OCI-LY1 (cell line): ENCODE results near the gene LAPTM5.
A peak's percentile ranks its signal among the peaks of the same experiment; 100 is the strongest.

Source experiments
- H2AFZ ChIP-seq: fragments of 200-600 bp; sonication (generic), shearing (Covaris generic); 2 replicates; pipeline ENCODE4 v1.6.0; 2014; ENCODE audit warnings: antibody characterized with exemption, mild to moderate bottlenecking, low read length
- H3F3A ChIP-seq: fragments of 200-600 bp; sonication (generic), shearing (Covaris generic); 2 replicates; pipeline ENCODE4 v1.6.0; 2014; ENCODE audit warnings: mild to moderate bottlenecking, antibody characterized with exemption, low read length, moderate library complexity; ENCODE audit not compliant: insufficient read depth
- H3K27ac ChIP-seq: fragments of 200-600 bp; sonication (generic); 2 replicates; pipeline ENCODE4 v1.5.1; 2014; ENCODE audit warnings: low read length, mixed run types, mild to moderate bottlenecking, low read depth; ENCODE audit not compliant: poor library complexity, severe bottlenecking
- H3K27me3 ChIP-seq: fragments of 200-600 bp; sonication (generic); 2 replicates; pipeline ENCODE4 v1.6.0; 2014; ENCODE audit warnings: antibody characterized with exemption, mild to moderate bottlenecking, low read length, moderate library complexity; ENCODE audit not compliant: insufficient read depth
- H3K36me3 ChIP-seq: fragments of 200-600 bp; sonication (generic); 2 replicates; pipeline ENCODE4 v1.6.1; 2014; ENCODE audit warnings: mild to moderate bottlenecking, antibody characterized with exemption, low read length, moderate library complexity, mixed read lengths; ENCODE audit not compliant: insufficient read depth
- H3K4me1 ChIP-seq: fragments of 200-600 bp; sonication (generic); 2 replicates; pipeline ENCODE4 v1.5.1; 2014; ENCODE audit warnings: mild to moderate bottlenecking, low read length, moderate library complexity; ENCODE audit not compliant: insufficient read depth, severe bottlenecking
- H3K4me2 ChIP-seq: fragments of 200-600 bp; sonication (generic), shearing (Covaris generic); 2 replicates; pipeline ENCODE4 v1.6.1; 2014; ENCODE audit warnings: low read length
- H3K4me3 ChIP-seq: fragments of 200-600 bp; sonication (generic); 2 replicates; pipeline ENCODE4 v1.5.1; 2014; ENCODE audit warnings: low read length, low read depth, mild to moderate bottlenecking, mixed read lengths; ENCODE audit not compliant: poor library complexity, severe bottlenecking
- H3K79me2 ChIP-seq: fragments of 200-600 bp; shearing (Covaris generic); 2 replicates; pipeline ENCODE4 v1.6.1; 2016; ENCODE audit warnings: mixed run types, low read length, mixed read lengths; ENCODE audit not compliant: insufficient read depth
- H3K9ac ChIP-seq: fragments of 200-600 bp; sonication (generic), shearing (Covaris generic); 2 replicates; pipeline ENCODE4 v1.6.1; 2014; ENCODE audit warnings: mild to moderate bottlenecking, low read length, mixed read lengths
- H3K9me2 ChIP-seq: fragments of 200-600 bp; sonication (generic), shearing (Covaris generic); 2 replicates; pipeline ENCODE4 v1.6.1; 2014; ENCODE audit warnings: low read depth, mild to moderate bottlenecking, low read length, mixed read lengths
- H3K9me3 ChIP-seq: fragments of 200-600 bp; shearing (Covaris generic); 2 replicates; pipeline ENCODE4 v1.6.1; 2014; ENCODE audit warnings: low read length, mixed read lengths
- H4K20me1 ChIP-seq: fragments of 200-600 bp; sonication (generic), shearing (Covaris generic); 2 replicates; pipeline ENCODE4 v1.6.0; 2016; ENCODE audit warnings: mild to moderate bottlenecking, low read length; ENCODE audit not compliant: insufficient read depth
- CTCF ChIP-seq: fragments of 200-600 bp; sonication (generic), shearing (Covaris generic); IDR thresholded peaks from 2 replicates; pipeline ENCODE4 v1.5.1; 2017; ENCODE audit warnings: mild to moderate bottlenecking, antibody characterized with exemption, low read length, moderate library complexity, mixed read lengths
- EZH2 ChIP-seq: fragments of 200-600 bp; sonication (generic), shearing (Covaris generic); IDR thresholded peaks from 2 replicates; pipeline ENCODE4 v1.8.0; 2017; ENCODE audit warnings: borderline replicate concordance, mixed run types, mild to moderate bottlenecking, antibody characterized with exemption, low read length, moderate library complexity, mixed read lengths

Gene LAPTM5

GRCh38 chr1:30757352-30758120 lies at the start of gene LAPTM5:
TSS of gene LAPTM5 (minus strand) at chr1:30757774. CDS start at chr1:30757745, 29 bp downstream.
- Histone ChIP-seq H3K9me2 (no peaks in the 10 kb centered on the region), H2AFZ (no peak within 1 kb of the TSS), H4K20me1 (no peaks in the 10 kb centered on the region), H3K9ac (peak within 1 kb of the TSS; percentile 74), H3F3A (peaks cover 4% of the 10 kb centered on the region; the same call in 1 of the 2 replicates), H3K27ac (peak within 1 kb of the TSS; percentile 86), H3K27me3 (peaks cover 5% of the 10 kb centered on the region; the same call in 1 of the 2 replicates), H3K4me2 (peak within 1 kb of the TSS; percentile 69), H3K79me2 (no peaks in the 10 kb centered on the region), H3K4me3 (peak within 1 kb of the TSS; percentile 66), H3K36me3 (no peaks in the 10 kb centered on the region), H3K9me3 (no peaks in the 10 kb centered on the region), H3K4me1 (peaks cover 93% of the 10 kb centered on the region)
- TF ChIP-seq EZH2 (no peak), CTCF (no peak)

GRCh38 chr1:30806381-30807317 lies 49.1 kb upstream of the LAPTM5 start:
- Histone ChIP-seq H3K4me1 (no peaks in the 10 kb centered on the region), H3K9me3 (no peaks in the 10 kb centered on the region), H2AFZ (no peak overlapping the region), H3K9me2 (no peaks in the 10 kb centered on the region), H3K4me2 (no peak overlapping the region), H3K36me3 (no peaks in the 10 kb centered on the region), H3K79me2 (no peaks in the 10 kb centered on the region), H3K27ac (no peak overlapping the region), H3F3A (no peaks in the 10 kb centered on the region), H3K27me3 (peaks cover 15% of the 10 kb centered on the region), H4K20me1 (no peaks in the 10 kb centered on the region), H3K4me3 (no peak overlapping the region), H3K9ac (no peak overlapping the region)
- TF ChIP-seq CTCF (no peak), EZH2 (no peak)

- H3K9me2 ChIP-seq: no peaks in the 10 kb centered on the region
- no peaks in the 10 kb centered on the region for H4K20me1 ChIP-seq
- H3K9ac ChIP-seq: no peak overlapping the region
- no peaks in the 10 kb centered on the region for H3K79me2 ChIP-seq
- peaks cover 15% of the 10 kb centered on the region for H3K27me3 ChIP-seq
- no peaks in the 10 kb centered on the region for H3F3A ChIP-seq
- H3K4me3 ChIP-seq: no peak overlapping the region
- H3K27ac ChIP-seq: no peak overlapping the region
- H3K4me2 ChIP-seq: no peak overlapping the region
- H2AFZ ChIP-seq: no peak overlapping the region
- TF ChIP-seq CTCF: no peak
- TF ChIP-seq EZH2: no peak
- no peaks in the 10 kb centered on the region for H3K36me3 ChIP-seq
- H3K9me3 ChIP-seq: no peaks in the 10 kb centered on the region
- H3K4me1 ChIP-seq: no peaks in the 10 kb centered on the region
Observed at GRCh38 chr1:30805304-30806003, 47.9 kb upstream of the LAPTM5 start.
